CD14-positive monocyte (primary cell): ENCODE results near the gene OR8A1. TPM values are rescaled to one million over a fixed set of nuclear protein-coding genes. Genes with fewer than 3 reads are reported as not detected.

ENCODE experiments used
- DNase-seq, 3 donors: peaks; one replicate each; pipeline ENCODE4 v3.0.0-alpha.2; 2011 to 2022
- H2AFZ ChIP-seq: 2 replicates; pipeline ENCODE4 v1.6.0; 2012; ENCODE audit warnings: mild to moderate bottlenecking, low read depth, low read length, inconsistent platforms; ENCODE audit not compliant: insufficient read depth, poor library complexity, severe bottlenecking
- H3K27ac ChIP-seq, 2 donors: 1 replicate in 1 of 2; 2 replicates in 1 of 2; pipeline ENCODE4 v1.5.1; 2012 to 2013; ENCODE audit warnings: low read length in 2 of 2, control low read depth in 1 of 2, inconsistent platforms in 1 of 2, low read depth in 1 of 2, mild to moderate bottlenecking in 1 of 2
- H3K27me3 ChIP-seq, 2 donors: one replicate each; pipeline versions ENCODE4 v1.6.0 to v1.6.1; 2011 to 2013; ENCODE audit warnings: low read length in 2 of 2; ENCODE audit not compliant: control insufficient read depth in 2 of 2, insufficient read depth in 2 of 2
- H3K36me3 ChIP-seq, 2 donors: replicated peaks in 1 of 2; 1 replicate in 1 of 2; 2 replicates in 1 of 2; pipeline versions ENCODE4 v1.5.1 to v1.6.1; 2012 to 2013; ENCODE audit warnings: low read length in 2 of 2, control low read depth in 1 of 2, inconsistent platforms in 1 of 2, mild to moderate bottlenecking in 1 of 2; ENCODE audit not compliant: insufficient read depth in 2 of 2, control insufficient read depth in 1 of 2
- H3K4me1 ChIP-seq, 2 donors: 1 replicate in 1 of 2; 2 replicates in 1 of 2; pipeline versions ENCODE4 v1.5.1 to v1.6.1; 2012 to 2013; ENCODE audit warnings: low read length in 2 of 2, control low read depth in 1 of 2, inconsistent platforms in 1 of 2, mild to moderate bottlenecking in 1 of 2, moderate library complexity in 1 of 2; ENCODE audit not compliant: insufficient read depth in 2 of 2, control insufficient read depth in 1 of 2
- H3K4me2 ChIP-seq: replicated peaks from 2 replicates; pipeline ENCODE3; 2012; ENCODE audit warnings: low read length, moderate library complexity, mild to moderate bottlenecking; ENCODE audit not compliant: poor library complexity, severe bottlenecking; ENCODE audit errors: extremely low read depth
- H3K4me3 ChIP-seq, 3 experiments: fragments of 200-600 bp in 1 of 3; sonication (generic) in 1 of 3; replicated peaks in 1 of 3; 1 replicate in 2 of 3; 2 replicates in 1 of 3; pipeline ENCODE4 v1.5.1; 2011 to 2013; ENCODE audit warnings: low read length in 3 of 3, mild to moderate bottlenecking in 3 of 3, control low read depth in 2 of 3, low read depth in 2 of 3, inconsistent platforms in 1 of 3, moderate library complexity in 1 of 3
- H3K79me2 ChIP-seq: 2 replicates; pipeline ENCODE4 v1.6.0; 2012; ENCODE audit warnings: mild to moderate bottlenecking, control low read depth, inconsistent platforms, low read length, moderate library complexity; ENCODE audit not compliant: insufficient read depth
- H3K9ac ChIP-seq: 2 replicates; pipeline ENCODE4 v1.6.0; 2017; ENCODE audit warnings: low read length, mild to moderate bottlenecking; ENCODE audit not compliant: insufficient read depth, poor library complexity, severe bottlenecking
- H3K9me3 ChIP-seq, 2 donors: replicated peaks in 1 of 2; 1 replicate in 1 of 2; 2 replicates in 1 of 2; pipeline versions ENCODE4 v1.5.1 to v1.6.1; 2012 to 2013; ENCODE audit warnings: low read length in 2 of 2, control low read depth in 1 of 2; ENCODE audit not compliant: control insufficient read depth in 1 of 2, insufficient read depth in 1 of 2
- H4K20me1 ChIP-seq: 2 replicates; pipeline ENCODE4 v1.6.0; 2012; ENCODE audit warnings: mild to moderate bottlenecking, low read length, control low read depth, moderate library complexity; ENCODE audit not compliant: insufficient read depth
- H3K27ac Mint-ChIP-seq, 7 donors: one replicate each; pipeline ENCODE4 v1.8.0; 2020; ENCODE audit warnings: mild to moderate bottlenecking in 7 of 7, mixed read lengths in 7 of 7, moderate library complexity in 6 of 7, inconsistent platforms in 2 of 7
- H3K27me3 Mint-ChIP-seq, 3 donors: one replicate each; pipeline ENCODE4 v1.8.0; 2021 to 2022; ENCODE audit warnings: low read depth in 3 of 3, mild to moderate bottlenecking in 3 of 3, mixed read lengths in 3 of 3, moderate library complexity in 3 of 3, inconsistent platforms in 1 of 3
- H3K36me3 Mint-ChIP-seq, 2 donors: one replicate each; pipeline ENCODE4 v1.8.0; 2020; ENCODE audit warnings: mixed read lengths in 2 of 2, inconsistent platforms in 1 of 2, mild to moderate bottlenecking in 1 of 2
- H3K4me1 Mint-ChIP-seq: one replicate; pipeline ENCODE4 v1.8.0; 2020; ENCODE audit warnings: mild to moderate bottlenecking, mixed read lengths
- H3K4me3 Mint-ChIP-seq, 2 donors: one replicate each; pipeline ENCODE4 v1.8.0; 2020; ENCODE audit warnings: mild to moderate bottlenecking in 2 of 2, mixed read lengths in 2 of 2, moderate library complexity in 1 of 2
- H3K9me3 Mint-ChIP-seq, 7 donors: one replicate each; pipeline ENCODE4 v1.8.0; 2020 to 2022; ENCODE audit warnings: mixed read lengths in 7 of 7, mild to moderate bottlenecking in 6 of 7, moderate library complexity in 6 of 7, inconsistent platforms in 2 of 7
- CTCF ChIP-seq: fragments of 200-600 bp; IDR thresholded peaks from one replicate; pipeline ENCODE4 v1.8.0; 2022; ENCODE audit warnings: antibody characterized with exemption, mild to moderate bottlenecking
- WGBS: methylation state at CpG from one replicate; pipeline ENCODE4 v1.1.5; 2013; ENCODE audit warnings: missing lambda C conversion rate; ENCODE audit not compliant: insufficient coverage; 5-methylcytosine and 5-hydroxymethylcytosine counted together
- intact Hi-C, 2 donors: fragments of 100-400 bp; cut with micrococcal nuclease; formaldehyde crosslinking; loops; one replicate each; pipeline versions ENCODE4 v1.15.0 to v1.15.1; 2023
- polyA plus RNA-seq, 3 donors: library from polyadenylated mRNA; depleted of rRNA in 1 of 3; unstranded in 2 of 3; stranded (reverse) in 1 of 3; fragments of 300-500 nt in 2 of 3; fragments of >200 nt in 1 of 3; fragmentation: Illumina TruSeq in 2 of 3; gene quantifications; 1 replicate in 2 of 3; 2 replicates in 1 of 3; pipeline ENCODE4 v1.2.3, GENCODE V29; 2012 to 2021

Gene OR8A1
- polyA plus RNA-seq, 3 donors, result not detected

GRCh38 chr11:124583781-124584180 is 14.0 kb downstream of the OR8A1 start:
- Histone ChIP-seq H3K9ac (no peak overlapping the region), H3K27me3 (no peaks in the 10 kb centered on the region), H3K27ac (no peak overlapping the region), H3K4me3 (no peak overlapping the region), H3K9me3 (no peaks in the 10 kb centered on the region), H2AFZ (no peak overlapping the region), H3K36me3 (no peaks in the 10 kb centered on the region), H3K79me2 (no peaks in the 10 kb centered on the region), H3K4me2 (no peak overlapping the region), H3K4me1 (no peaks in the 10 kb centered on the region), H4K20me1 (no peaks in the 10 kb centered on the region)
- TF ChIP-seq CTCF, result no peak
- H3K4me3 Mint-ChIP-seq, result no peak overlapping the region
- no peaks in the 10 kb centered on the region for H3K9me3 Mint-ChIP-seq
- H3K4me1 Mint-ChIP-seq, result no peaks in the 10 kb centered on the region
- no peak for DNase-seq
- peaks cover 4 to 6% (median 5%) of the 10 kb centered on the region in 3 donors for H3K27me3 Mint-ChIP-seq
- intact Hi-C loops, result loop anchor here (10.0 kb wide), 2 partner anchors 159 to 509 kb away; partner anchors contain the start of gene OR8B4 (in 1 of the 2)
- 96% methylated on average over 8 of the region's 8 CpGs for WGBS
- H3K36me3 Mint-ChIP-seq, result no peaks in the 10 kb centered on the region
- H3K27ac Mint-ChIP-seq, result no peak overlapping the region

GRCh38 chr11:124584681-124585372 is 15.0 kb downstream of the OR8A1 start:
- peak overlapping the region in 1 of 7 donors; percentile 41 for H3K27ac Mint-ChIP-seq
- Histone ChIP-seq H3K27me3 (no peaks in the 10 kb centered on the region), H3K4me2 (no peak overlapping the region), H3K27ac (no peak overlapping the region), H2AFZ (no peak overlapping the region), H3K4me1 (no peaks in the 10 kb centered on the region), H4K20me1 (no peaks in the 10 kb centered on the region), H3K36me3 (no peaks in the 10 kb centered on the region), H3K4me3 (no peak overlapping the region), H3K9me3 (no peaks in the 10 kb centered on the region), H3K79me2 (no peaks in the 10 kb centered on the region), H3K9ac (no peak overlapping the region)
- no peak overlapping the region for H3K4me3 Mint-ChIP-seq
- TF ChIP-seq CTCF, result no peak
- intact Hi-C loops, result loop anchor here (5.0 to 10.0 kb wide), 3 partner anchors 160 to 510 kb away; partner anchors contain the start of gene OR8B4 (in 2 of the 2)
- no peaks in the 10 kb centered on the region for H3K9me3 Mint-ChIP-seq
- no peaks in the 10 kb centered on the region for H3K4me1 Mint-ChIP-seq
- no peak for DNase-seq
- no peaks in the 10 kb centered on the region for H3K36me3 Mint-ChIP-seq
- H3K27me3 Mint-ChIP-seq, result peaks cover 5 to 7% (median 6%) of the 10 kb centered on the region in 3 donors
- WGBS, result 100% methylated on average over 2 of the region's 4 CpGs
